MM.1S (cell line): ENCODE results near the gene SF3B2.

ENCODE experiments used
- DNase-seq: peaks from one replicate; pipeline ENCODE4 v3.0.0-alpha.2; 2015
- H2AFZ ChIP-seq: fragments of 300-600 bp; sonication (generic); 2 replicates; pipeline ENCODE4 v1.6.0; 2016; ENCODE audit warnings: antibody characterized with exemption, low read length
- H3F3A ChIP-seq: fragments of 300-600 bp; sonication (generic); 2 replicates; pipeline ENCODE4 v1.6.1; 2016; ENCODE audit warnings: mild to moderate bottlenecking, antibody characterized with exemption, low read length, moderate library complexity, mixed read lengths; ENCODE audit not compliant: insufficient read depth
- H3K27ac ChIP-seq: fragments of 300-600 bp; sonication (generic); 2 replicates; pipeline ENCODE4 v1.5.1; 2016; ENCODE audit warnings: mild to moderate bottlenecking, low read length
- H3K27me3 ChIP-seq: fragments of 300-600 bp; sonication (generic); replicated peaks from 2 replicates; pipeline ENCODE4 v1.6.0; 2016; ENCODE audit warnings: low read length; ENCODE audit not compliant: insufficient read depth
- H3K36me3 ChIP-seq: fragments of 300-600 bp; sonication (generic); replicated peaks from 2 replicates; pipeline ENCODE4 v1.6.1; 2016; ENCODE audit warnings: mild to moderate bottlenecking, low read length, mixed read lengths; ENCODE audit not compliant: insufficient read depth
- H3K4me1 ChIP-seq: fragments of 300-600 bp; sonication (generic); 2 replicates; pipeline ENCODE4 v1.6.1; 2016; ENCODE audit warnings: low read length, mixed read lengths
- H3K4me2 ChIP-seq: fragments of 300-600 bp; sonication (generic); 2 replicates; pipeline ENCODE4 v1.6.0; 2016; ENCODE audit warnings: low read depth, low read length
- H3K4me3 ChIP-seq: fragments of 300-600 bp; sonication (generic); 2 replicates; pipeline ENCODE4 v1.5.1; 2016; ENCODE audit warnings: low read length, mixed read lengths
- H3K79me2 ChIP-seq: fragments of 300-600 bp; sonication (generic); 2 replicates; pipeline ENCODE4 v1.6.1; 2016; ENCODE audit warnings: mixed run types, low read length, mixed read lengths
- H3K9ac ChIP-seq: fragments of 300-600 bp; sonication (generic); 2 replicates; pipeline ENCODE4 v1.6.1; 2016; ENCODE audit warnings: low read length, mixed read lengths
- H3K9me2 ChIP-seq: fragments of 300-600 bp; sonication (generic); replicated peaks from 2 replicates; pipeline ENCODE4 v1.6.1; 2016; ENCODE audit warnings: mild to moderate bottlenecking, low read length, mixed read lengths; ENCODE audit not compliant: insufficient read depth
- H3K9me3 ChIP-seq: fragments of 300-600 bp; sonication (generic); replicated peaks from 2 replicates; pipeline ENCODE4 v1.6.1; 2016; ENCODE audit warnings: mild to moderate bottlenecking, low read length, mixed read lengths; ENCODE audit not compliant: insufficient read depth
- H4K20me1 ChIP-seq: fragments of 300-600 bp; sonication (generic); 2 replicates; pipeline ENCODE4 v1.6.1; 2016; ENCODE audit warnings: mild to moderate bottlenecking, low read length, moderate library complexity, mixed read lengths; ENCODE audit not compliant: insufficient read depth
- EZH2 ChIP-seq: fragments of 300-600 bp; sonication (generic); optimal IDR thresholded peaks from 2 replicates; pipeline ENCODE3; 2017; ENCODE audit warnings: low read depth, mild to moderate bottlenecking, antibody characterized with exemption, low read length, mixed read lengths
- EZH2phosphoT487 ChIP-seq: fragments of 300-600 bp; sonication (generic); IDR thresholded peaks from 2 replicates; pipeline ENCODE4 v1.6.1; 2018; ENCODE audit warnings: antibody characterized with exemption, low read length
- TF ChIP-seq, protein P1 (sequence below): fragments of 300-600 bp; sonication (generic); IDR thresholded peaks from 2 replicates; pipeline ENCODE4 v1.5.1; 2016; ENCODE audit warnings: antibody characterized with exemption, low read length, mixed read lengths

SF3B2 gene

DNA sequence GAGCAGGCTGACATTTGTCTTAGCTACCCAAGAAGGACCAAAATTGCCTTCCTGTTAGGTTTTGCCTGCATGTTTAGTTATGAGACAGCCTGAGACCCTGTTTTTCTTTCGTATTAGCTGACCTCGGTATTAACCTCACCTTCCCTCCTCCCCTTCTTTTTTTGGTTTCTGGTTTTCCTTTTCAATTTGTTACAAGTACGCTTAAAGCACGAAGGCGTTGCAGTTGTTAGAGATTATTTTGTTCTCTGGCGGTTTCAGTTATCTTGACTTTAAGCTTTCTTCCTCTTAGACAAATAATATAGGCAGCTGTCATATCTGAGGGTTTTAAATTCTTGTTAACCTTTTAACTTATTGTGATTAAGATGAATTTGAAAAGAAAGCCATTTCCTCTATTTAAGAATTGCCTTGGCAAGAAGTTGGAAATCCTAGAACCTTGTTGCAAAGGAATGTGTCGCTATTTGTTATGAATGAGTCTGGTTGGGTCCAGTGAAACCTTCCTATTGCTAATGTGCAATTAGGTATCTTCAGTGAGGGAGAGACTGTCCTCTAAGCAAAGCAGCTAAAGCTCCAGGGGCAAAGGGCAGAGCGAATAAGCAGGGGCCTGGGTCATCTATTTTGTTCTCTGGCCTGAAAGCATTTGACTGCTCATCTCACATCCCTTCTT lies 63.6 kb downstream of the SF3B2 start:
- peak; percentile 71 for DNase-seq
- H2AFZ ChIP-seq = no peak overlapping the region
- peaks cover 28% of the 10 kb centered on the region for H3K4me1 ChIP-seq
- H3K9ac ChIP-seq = no peak overlapping the region
- H3K4me3 ChIP-seq = peak overlapping the region; percentile 16
- H3K36me3 ChIP-seq = no peaks in the 10 kb centered on the region
- H3K27ac ChIP-seq = peak overlapping the region; percentile 35; the same call in 1 of the 2 replicates
- H3K9me2 ChIP-seq = no peaks in the 10 kb centered on the region
- H3K9me3 ChIP-seq = no peaks in the 10 kb centered on the region
- H3K27me3 ChIP-seq = no peaks in the 10 kb centered on the region
- peaks cover 12% of the 10 kb centered on the region for H3F3A ChIP-seq
- peaks cover 16% of the 10 kb centered on the region for H3K79me2 ChIP-seq
- H3K4me2 ChIP-seq = peak overlapping the region; percentile 60
- H4K20me1 ChIP-seq = no peaks in the 10 kb centered on the region
- TF ChIP-seq, protein P1, sequence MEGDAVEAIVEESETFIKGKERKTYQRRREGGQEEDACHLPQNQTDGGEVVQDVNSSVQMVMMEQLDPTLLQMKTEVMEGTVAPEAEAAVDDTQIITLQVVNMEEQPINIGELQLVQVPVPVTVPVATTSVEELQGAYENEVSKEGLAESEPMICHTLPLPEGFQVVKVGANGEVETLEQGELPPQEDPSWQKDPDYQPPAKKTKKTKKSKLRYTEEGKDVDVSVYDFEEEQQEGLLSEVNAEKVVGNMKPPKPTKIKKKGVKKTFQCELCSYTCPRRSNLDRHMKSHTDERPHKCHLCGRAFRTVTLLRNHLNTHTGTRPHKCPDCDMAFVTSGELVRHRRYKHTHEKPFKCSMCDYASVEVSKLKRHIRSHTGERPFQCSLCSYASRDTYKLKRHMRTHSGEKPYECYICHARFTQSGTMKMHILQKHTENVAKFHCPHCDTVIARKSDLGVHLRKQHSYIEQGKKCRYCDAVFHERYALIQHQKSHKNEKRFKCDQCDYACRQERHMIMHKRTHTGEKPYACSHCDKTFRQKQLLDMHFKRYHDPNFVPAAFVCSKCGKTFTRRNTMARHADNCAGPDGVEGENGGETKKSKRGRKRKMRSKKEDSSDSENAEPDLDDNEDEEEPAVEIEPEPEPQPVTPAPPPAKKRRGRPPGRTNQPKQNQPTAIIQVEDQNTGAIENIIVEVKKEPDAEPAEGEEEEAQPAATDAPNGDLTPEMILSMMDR = no peak
- no peak for TF ChIP-seq EZH2
- TF ChIP-seq EZH2phosphoT487 = no peak

DNA sequence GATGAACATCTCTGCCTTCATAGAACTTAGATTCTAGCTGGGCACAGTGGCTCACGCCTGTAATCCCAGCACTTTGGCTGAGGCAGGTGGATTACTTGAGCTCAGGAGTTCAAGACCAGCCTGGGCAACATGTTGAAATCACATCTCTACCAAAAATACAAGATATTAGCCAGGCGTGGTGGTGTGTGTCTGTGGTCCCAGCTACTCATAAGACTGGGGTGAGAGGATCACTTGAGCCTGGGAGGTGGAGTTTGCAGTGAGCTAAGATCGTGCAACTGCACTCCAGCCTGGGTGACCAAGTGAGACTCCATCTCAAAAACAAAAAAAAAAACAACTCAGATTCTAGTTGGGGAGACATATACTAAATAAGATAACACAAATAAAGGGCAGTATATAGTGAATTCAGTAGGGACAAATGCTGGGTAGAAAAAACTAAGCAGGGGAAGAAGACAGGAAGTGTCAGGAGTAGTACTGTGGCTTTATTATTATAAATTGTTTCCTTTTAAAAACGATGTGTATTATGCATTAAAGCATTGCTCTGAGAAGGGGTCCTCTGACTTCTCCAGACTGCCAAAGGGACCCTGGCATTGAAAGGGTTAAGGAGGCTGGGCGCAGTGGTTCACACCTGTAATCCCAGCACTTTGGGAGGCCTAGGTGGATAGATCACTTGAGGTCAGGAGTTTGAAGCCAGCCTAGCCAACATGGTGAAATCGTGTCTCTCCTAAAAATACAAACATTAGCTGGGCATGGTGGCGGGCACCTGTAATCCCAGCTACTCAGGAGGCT lies 64.6 kb downstream of the SF3B2 start:
- Histone ChIP-seq H2AFZ (no peak overlapping the region), H3K79me2 (peaks cover 12% of the 10 kb centered on the region), H3K4me3 (no peak overlapping the region), H3K9ac (no peak overlapping the region), H3K36me3 (no peaks in the 10 kb centered on the region), H3K27ac (no peak overlapping the region), H3F3A (peaks cover 12% of the 10 kb centered on the region), H3K4me1 (peaks cover 28% of the 10 kb centered on the region), H3K9me3 (no peaks in the 10 kb centered on the region), H3K27me3 (no peaks in the 10 kb centered on the region), H4K20me1 (no peaks in the 10 kb centered on the region; the same call in 1 of the 2 replicates), H3K9me2 (no peaks in the 10 kb centered on the region), H3K4me2 (no peak overlapping the region)
- DNase-seq = no peak
- TF ChIP-seq, protein P1 = no peak
- TF ChIP-seq EZH2 = no peak
- TF ChIP-seq EZH2phosphoT487 = no peak

- Histone ChIP-seq H3K4me1 (peaks cover 8% of the 10 kb centered on the region), H3K36me3 (no peaks in the 10 kb centered on the region), H3K27ac (no peak overlapping the region), H3K27me3 (no peaks in the 10 kb centered on the region), H2AFZ (no peak overlapping the region), H3K4me3 (no peak overlapping the region), H3K9ac (no peak overlapping the region), H3K9me2 (no peaks in the 10 kb centered on the region), H3F3A (peaks cover 12% of the 10 kb centered on the region), H3K4me2 (no peak overlapping the region), H3K79me2 (peaks cover 10% of the 10 kb centered on the region), H3K9me3 (no peaks in the 10 kb centered on the region), H4K20me1 (no peaks in the 10 kb centered on the region; the same call in 1 of the 2 replicates)
- TF ChIP-seq EZH2phosphoT487 (no peak), EZH2 (no peak)
- TF ChIP-seq, protein P1 = no peak
- no peak for DNase-seq
Observed at GRCh38 chr11:66118847-66119246, 66.7 kb downstream of the SF3B2 start.
